SHP77 treated with DMSO at 0.1 percent for 48 hours (cell line): ENCODE data around the gene CLTCL1.
"Not testable (repeated sequence)": the region's sequence is repeated elsewhere in the genome, so short reads cannot be mapped to it uniquely, and the experiment has no call there.

Experiments used
- DNase-seq: peaks from one replicate; lab custom pipeline; 2025; lab: John Stamatoyannopoulos, UW

CLTCL1 gene

GRCh38 chr22:19291580-19292457 lies at the start of gene CLTCL1:
TSS of gene CLTCL1 (minus strand) at chr22:19291719. CDS start at chr22:19291641, 78 bp downstream.
- DNase-seq = peak; percentile 37

GRCh38 chr22:19337137-19337536 lies 45.6 kb upstream of the CLTCL1 start:
- no peak for DNase-seq

- no peak for DNase-seq
Observed at GRCh38 chr22:19336133-19337075, 44.9 kb upstream of the CLTCL1 start.

- no peak for DNase-seq
Observed at GRCh38 chr22:19331975-19332374, 40.5 kb upstream of the CLTCL1 start.

- DNase-seq = no peak
Observed at GRCh38 chr22:19331474-19331873, 40.0 kb upstream of the CLTCL1 start.

- DNase-seq = no peak
Observed at GRCh38 chr22:19330865-19331418, 39.4 kb upstream of the CLTCL1 start.

GRCh38 chr22:19330205-19330604 lies 38.7 kb upstream of the CLTCL1 start:
- DNase-seq = not testable (repeated sequence)

- no peak for DNase-seq
Observed at GRCh38 chr22:19329454-19329853, 37.9 kb upstream of the CLTCL1 start.

GRCh38 chr22:19325296-19325948 lies 33.9 kb upstream of the CLTCL1 start:
- DNase-seq = no peak

- DNase-seq = not testable (repeated sequence)
Observed at GRCh38 chr22:19323420-19323819, 31.9 kb upstream of the CLTCL1 start.

DNA sequence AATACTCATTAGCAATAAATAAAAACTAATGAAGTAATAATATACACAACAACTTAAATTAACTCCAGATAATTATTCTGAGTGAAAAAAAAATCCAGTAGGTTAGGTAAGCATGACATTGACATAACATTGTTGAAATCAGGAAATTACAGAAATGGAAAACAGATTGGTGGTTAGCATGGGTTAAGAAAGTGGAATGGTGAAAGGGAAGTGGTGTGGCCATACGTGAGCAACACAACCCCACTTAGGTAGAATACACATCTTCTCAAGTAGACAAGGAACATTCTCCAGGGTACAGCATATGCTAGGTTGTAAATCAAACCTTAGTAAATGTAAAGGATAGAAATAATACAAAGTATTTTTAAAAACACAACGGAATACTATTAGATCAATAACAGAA lies 30.2 kb upstream of the CLTCL1 start:
- no peak for DNase-seq

DNA sequence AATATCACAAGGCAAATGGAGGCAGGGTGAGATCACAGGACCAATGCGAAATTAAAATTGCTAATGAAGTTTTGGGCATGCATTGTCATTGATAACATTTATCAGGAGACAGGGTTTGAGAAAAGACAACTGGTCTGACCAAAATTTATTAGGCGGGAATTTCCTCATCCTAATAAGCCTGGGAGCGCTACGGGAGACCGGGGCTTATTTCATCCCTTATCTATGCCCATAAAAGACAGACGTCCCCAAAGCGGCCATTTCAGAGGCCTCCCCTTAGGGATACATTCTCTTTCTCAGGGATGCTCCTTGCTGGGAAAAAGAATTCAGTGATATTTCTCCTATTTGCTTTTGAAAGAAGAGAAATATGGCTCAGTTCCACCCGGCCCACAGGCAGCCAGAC lies 28.6 kb upstream of the CLTCL1 start:
- DNase-seq = not testable (repeated sequence)

- no peak for DNase-seq
Observed at GRCh38 chr22:19319281-19319680, 27.8 kb upstream of the CLTCL1 start.

GRCh38 chr22:19317865-19318264 lies 26.3 kb upstream of the CLTCL1 start:
- no peak for DNase-seq

GRCh38 chr22:19307872-19308271 lies 16.4 kb upstream of the CLTCL1 start:
- DNase-seq = no peak

DNA sequence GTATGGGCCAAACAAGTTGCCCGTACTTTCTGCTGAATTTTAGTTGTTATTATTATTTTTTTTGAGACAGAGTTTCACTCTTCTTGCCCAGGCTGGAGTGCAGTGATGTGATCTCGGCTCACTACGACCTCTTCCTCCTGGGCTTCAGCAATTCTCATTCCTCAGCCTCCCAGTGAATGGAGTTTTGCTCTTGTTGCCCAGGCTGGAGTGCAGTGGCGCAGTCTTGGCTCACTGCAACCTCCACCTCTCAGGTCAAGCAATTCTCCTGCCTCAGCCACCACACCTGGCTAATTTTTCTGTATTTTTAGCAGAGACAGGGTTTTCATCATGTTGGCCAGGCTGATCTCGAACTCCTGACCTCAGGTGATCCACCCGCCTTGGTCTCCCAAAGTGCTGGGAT lies 15.0 kb upstream of the CLTCL1 start:
- DNase-seq = not testable (repeated sequence)

- no peak for DNase-seq
Observed at GRCh38 chr22:19304547-19304946, 13.0 kb upstream of the CLTCL1 start.

DNA sequence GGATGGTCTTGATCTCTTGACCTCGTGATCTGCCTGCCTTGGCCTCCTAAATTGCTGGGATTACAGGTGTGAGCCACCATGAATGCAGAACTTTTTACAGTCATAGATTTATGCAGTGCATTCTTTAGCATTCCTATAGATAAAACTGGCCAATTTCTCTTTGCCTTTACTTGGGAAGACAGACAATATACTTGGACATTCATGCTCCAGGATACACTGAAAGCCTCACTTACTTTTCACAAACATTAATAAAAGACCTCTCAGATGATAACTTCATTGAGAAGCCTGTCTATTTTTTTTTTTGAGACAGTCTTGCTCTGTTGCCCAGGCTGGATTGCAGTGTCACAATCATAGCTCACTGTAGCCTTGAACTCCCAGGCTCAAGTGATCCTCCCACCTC lies 12.3 kb upstream of the CLTCL1 start:
- DNase-seq = no peak

- DNase-seq = no peak
Observed at GRCh38 chr22:19295733-19296132, 4.2 kb upstream of the CLTCL1 start.

GRCh38 chr22:19292458-19293230 lies 1.1 kb upstream of the CLTCL1 start:
- DNase-seq = peak; percentile 82

DNA sequence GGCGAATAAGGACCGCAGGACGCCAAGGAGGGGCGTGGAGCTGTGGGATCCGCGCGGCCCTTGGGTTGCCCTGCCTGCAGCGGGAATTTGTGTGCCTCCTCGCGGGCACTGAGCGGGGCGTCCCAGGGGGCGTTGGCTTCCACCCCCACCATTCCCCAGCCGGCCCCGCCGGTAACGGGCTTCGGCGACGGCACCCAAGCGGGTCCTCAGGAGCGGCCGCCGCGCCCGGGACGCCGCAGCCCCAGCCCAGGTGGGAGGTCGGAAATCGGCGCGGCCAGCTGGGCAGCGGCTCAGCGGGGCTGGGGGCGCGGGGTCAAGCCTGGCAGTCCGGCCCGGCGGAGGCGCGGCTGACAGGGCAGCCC lies 320 bp downstream of the CLTCL1 start:
- DNase-seq = no peak
